OCI-LY1 (cell line): ENCODE data around the gene MTHFS.
"Not testable (repeated sequence)": the region's sequence is repeated elsewhere in the genome, so short reads cannot be mapped to it uniquely, and the experiment has no call there.

Experiments
- H2AFZ ChIP-seq: fragments of 200-600 bp; sonication (generic), shearing (Covaris generic); 2 replicates; pipeline ENCODE4 v1.6.0; 2014; ENCODE audit warnings: antibody characterized with exemption, mild to moderate bottlenecking, low read length
- H3F3A ChIP-seq: fragments of 200-600 bp; sonication (generic), shearing (Covaris generic); 2 replicates; pipeline ENCODE4 v1.6.0; 2014; ENCODE audit warnings: mild to moderate bottlenecking, antibody characterized with exemption, low read length, moderate library complexity; ENCODE audit not compliant: insufficient read depth
- H3K27ac ChIP-seq: fragments of 200-600 bp; sonication (generic); 2 replicates; pipeline ENCODE4 v1.5.1; 2014; ENCODE audit warnings: low read length, mixed run types, mild to moderate bottlenecking, low read depth; ENCODE audit not compliant: poor library complexity, severe bottlenecking
- H3K27me3 ChIP-seq: fragments of 200-600 bp; sonication (generic); 2 replicates; pipeline ENCODE4 v1.6.0; 2014; ENCODE audit warnings: antibody characterized with exemption, mild to moderate bottlenecking, low read length, moderate library complexity; ENCODE audit not compliant: insufficient read depth
- H3K36me3 ChIP-seq: fragments of 200-600 bp; sonication (generic); 2 replicates; pipeline ENCODE4 v1.6.1; 2014; ENCODE audit warnings: mild to moderate bottlenecking, antibody characterized with exemption, low read length, moderate library complexity, mixed read lengths; ENCODE audit not compliant: insufficient read depth
- H3K4me1 ChIP-seq: fragments of 200-600 bp; sonication (generic); 2 replicates; pipeline ENCODE4 v1.5.1; 2014; ENCODE audit warnings: mild to moderate bottlenecking, low read length, moderate library complexity; ENCODE audit not compliant: insufficient read depth, severe bottlenecking
- H3K4me2 ChIP-seq: fragments of 200-600 bp; sonication (generic), shearing (Covaris generic); 2 replicates; pipeline ENCODE4 v1.6.1; 2014; ENCODE audit warnings: low read length
- H3K4me3 ChIP-seq: fragments of 200-600 bp; sonication (generic); 2 replicates; pipeline ENCODE4 v1.5.1; 2014; ENCODE audit warnings: low read length, low read depth, mild to moderate bottlenecking, mixed read lengths; ENCODE audit not compliant: poor library complexity, severe bottlenecking
- H3K79me2 ChIP-seq: fragments of 200-600 bp; shearing (Covaris generic); 2 replicates; pipeline ENCODE4 v1.6.1; 2016; ENCODE audit warnings: mixed run types, low read length, mixed read lengths; ENCODE audit not compliant: insufficient read depth
- H3K9ac ChIP-seq: fragments of 200-600 bp; sonication (generic), shearing (Covaris generic); 2 replicates; pipeline ENCODE4 v1.6.1; 2014; ENCODE audit warnings: mild to moderate bottlenecking, low read length, mixed read lengths
- H3K9me2 ChIP-seq: fragments of 200-600 bp; sonication (generic), shearing (Covaris generic); 2 replicates; pipeline ENCODE4 v1.6.1; 2014; ENCODE audit warnings: low read depth, mild to moderate bottlenecking, low read length, mixed read lengths
- H3K9me3 ChIP-seq: fragments of 200-600 bp; shearing (Covaris generic); 2 replicates; pipeline ENCODE4 v1.6.1; 2014; ENCODE audit warnings: low read length, mixed read lengths
- H4K20me1 ChIP-seq: fragments of 200-600 bp; sonication (generic), shearing (Covaris generic); 2 replicates; pipeline ENCODE4 v1.6.0; 2016; ENCODE audit warnings: mild to moderate bottlenecking, low read length; ENCODE audit not compliant: insufficient read depth
- EZH2 ChIP-seq: fragments of 200-600 bp; sonication (generic), shearing (Covaris generic); IDR thresholded peaks from 2 replicates; pipeline ENCODE4 v1.8.0; 2017; ENCODE audit warnings: borderline replicate concordance, mixed run types, mild to moderate bottlenecking, antibody characterized with exemption, low read length, moderate library complexity, mixed read lengths
- TF ChIP-seq, protein P1 (sequence below): fragments of 200-600 bp; sonication (generic), shearing (Covaris generic); IDR thresholded peaks from 2 replicates; pipeline ENCODE4 v1.5.1; 2017; ENCODE audit warnings: mild to moderate bottlenecking, antibody characterized with exemption, low read length, moderate library complexity, mixed read lengths

The MTHFS gene

GRCh38 chr15:79900087-79900486 lies 3.3 kb upstream of the MTHFS start:
- H3K9me3 ChIP-seq = no peaks in the 10 kb centered on the region
- H3K9ac ChIP-seq = no peak overlapping the region
- H2AFZ ChIP-seq = no peak overlapping the region
- no peaks in the 10 kb centered on the region for H3K36me3 ChIP-seq
- H4K20me1 ChIP-seq = no peaks in the 10 kb centered on the region
- no peak for TF ChIP-seq EZH2
- TF ChIP-seq, protein P1, sequence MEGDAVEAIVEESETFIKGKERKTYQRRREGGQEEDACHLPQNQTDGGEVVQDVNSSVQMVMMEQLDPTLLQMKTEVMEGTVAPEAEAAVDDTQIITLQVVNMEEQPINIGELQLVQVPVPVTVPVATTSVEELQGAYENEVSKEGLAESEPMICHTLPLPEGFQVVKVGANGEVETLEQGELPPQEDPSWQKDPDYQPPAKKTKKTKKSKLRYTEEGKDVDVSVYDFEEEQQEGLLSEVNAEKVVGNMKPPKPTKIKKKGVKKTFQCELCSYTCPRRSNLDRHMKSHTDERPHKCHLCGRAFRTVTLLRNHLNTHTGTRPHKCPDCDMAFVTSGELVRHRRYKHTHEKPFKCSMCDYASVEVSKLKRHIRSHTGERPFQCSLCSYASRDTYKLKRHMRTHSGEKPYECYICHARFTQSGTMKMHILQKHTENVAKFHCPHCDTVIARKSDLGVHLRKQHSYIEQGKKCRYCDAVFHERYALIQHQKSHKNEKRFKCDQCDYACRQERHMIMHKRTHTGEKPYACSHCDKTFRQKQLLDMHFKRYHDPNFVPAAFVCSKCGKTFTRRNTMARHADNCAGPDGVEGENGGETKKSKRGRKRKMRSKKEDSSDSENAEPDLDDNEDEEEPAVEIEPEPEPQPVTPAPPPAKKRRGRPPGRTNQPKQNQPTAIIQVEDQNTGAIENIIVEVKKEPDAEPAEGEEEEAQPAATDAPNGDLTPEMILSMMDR = no peak
- H3K4me2 ChIP-seq = peak overlapping the region; percentile 27; the same call in 1 of the 2 replicates
- no peaks in the 10 kb centered on the region for H3K9me2 ChIP-seq
- H3K27me3 ChIP-seq = no peaks in the 10 kb centered on the region
- no peak overlapping the region for H3K4me3 ChIP-seq
- no peaks in the 10 kb centered on the region for H3K79me2 ChIP-seq
- no peak overlapping the region for H3K27ac ChIP-seq
- H3K4me1 ChIP-seq = peaks cover 46% of the 10 kb centered on the region
- 0 out of 2 replicates have a peak, but pooled peaks cover 5% of the 10 kb centered on the region for H3F3A ChIP-seq

GRCh38 chr15:79898786-79899185 lies 2.0 kb upstream of the MTHFS start:
- peak overlapping the region; percentile 81 for H3K27ac ChIP-seq

GRCh38 chr15:79898369-79898768 lies 1.6 kb upstream of the MTHFS start:
- peaks cover 51% of the 10 kb centered on the region for H3K4me1 ChIP-seq
- 0 out of 2 replicates have a peak, but pooled peaks cover 5% of the 10 kb centered on the region for H3F3A ChIP-seq
- H3K9ac ChIP-seq = no peak overlapping the region
- no peaks in the 10 kb centered on the region for H3K79me2 ChIP-seq
- no peaks in the 10 kb centered on the region for H3K9me2 ChIP-seq
- no peak overlapping the region for H3K4me3 ChIP-seq
- peak overlapping the region; percentile 84 for H3K4me2 ChIP-seq
- H3K36me3 ChIP-seq = 0 out of 2 replicates have a peak, but pooled peaks cover 3% of the 10 kb centered on the region
- H3K27me3 ChIP-seq = no peaks in the 10 kb centered on the region
- no peak overlapping the region for H2AFZ ChIP-seq
- TF ChIP-seq, protein P1 = no peak
- TF ChIP-seq EZH2 = no peak
- no peaks in the 10 kb centered on the region for H4K20me1 ChIP-seq
- no peaks in the 10 kb centered on the region for H3K9me3 ChIP-seq
- peak overlapping the region; percentile 81 for H3K27ac ChIP-seq

More at GRCh38 chr15:79898786-79899185, 2.0 kb upstream of the MTHFS start:
- H3K4me1 ChIP-seq = peaks cover 51% of the 10 kb centered on the region
- H3K9me2 ChIP-seq, H3K9ac ChIP-seq, H3K4me3 ChIP-seq, H4K20me1 ChIP-seq, H3K36me3 ChIP-seq, H3F3A ChIP-seq, H3K79me2 ChIP-seq, H2AFZ ChIP-seq, H3K27me3 ChIP-seq, H3K9me3 ChIP-seq, H3K4me2 ChIP-seq: not testable (repeated sequence)

- H3K4me3 ChIP-seq = peak overlapping the region; percentile 78
- no peak overlapping the region for H2AFZ ChIP-seq
- no peaks in the 10 kb centered on the region for H4K20me1 ChIP-seq
- TF ChIP-seq, protein P1 = no peak
- TF ChIP-seq EZH2 = no peak
- H3K9ac ChIP-seq = peak overlapping the region; percentile 95
- no peaks in the 10 kb centered on the region for H3K27me3 ChIP-seq
- peak overlapping the region; percentile 81 for H3K27ac ChIP-seq
- H3K36me3 ChIP-seq = 0 out of 2 replicates have a peak, but pooled peaks cover 3% of the 10 kb centered on the region
- no peaks in the 10 kb centered on the region for H3K79me2 ChIP-seq
- H3K4me2 ChIP-seq = peak overlapping the region; percentile 84
- 0 out of 2 replicates have a peak, but pooled peaks cover 5% of the 10 kb centered on the region for H3F3A ChIP-seq
- no peaks in the 10 kb centered on the region for H3K9me3 ChIP-seq
- peaks cover 51% of the 10 kb centered on the region for H3K4me1 ChIP-seq
- no peaks in the 10 kb centered on the region for H3K9me2 ChIP-seq
Observed at GRCh38 chr15:79897701-79898113, 893 bp upstream of the MTHFS start.
